ENCODE results near the gene RWDD3.

The RWDD3 gene

DNA sequence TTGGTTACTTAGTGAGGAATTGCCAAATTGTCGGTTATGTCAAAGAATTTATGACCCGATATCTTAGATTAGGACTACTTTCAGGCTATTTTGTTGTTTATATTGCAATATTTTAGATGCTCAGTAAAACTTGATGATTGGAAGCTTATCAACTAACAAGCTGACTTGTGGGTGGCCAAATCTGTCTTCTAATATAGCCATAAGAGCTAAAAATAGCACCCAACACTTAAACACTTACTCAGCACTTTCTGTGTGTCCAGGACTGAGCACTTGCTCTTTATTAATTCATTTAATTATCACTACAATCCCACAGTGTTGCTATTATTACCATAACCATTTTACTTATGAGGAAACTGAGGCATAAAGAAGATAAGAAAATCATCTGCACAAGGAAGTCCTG lies 50.4 kb downstream of the RWDD3 start:
- Mint-ChIP-seq H3K36me3 (ENCODE audit: low read depth) (no peaks in the 10 kb centered on the region), H3K9me3 (no peaks in the 10 kb centered on the region), H3K27ac (no peak overlapping the region), H3K4me1 (ENCODE audit: low read depth) (no peaks in the 10 kb centered on the region), H3K27me3 (ENCODE audit: low read depth) (no peaks in the 10 kb centered on the region), H3K4me3 (no peak overlapping the region)

GRCh38 chr1:95286479-95286878 lies 52.5 kb downstream of the RWDD3 start:
- no peaks in the 10 kb centered on the region for H3K4me1 Mint-ChIP-seq (ENCODE audit: low read depth)
- H3K9me3 Mint-ChIP-seq, result no peaks in the 10 kb centered on the region
- no peaks in the 10 kb centered on the region for H3K36me3 Mint-ChIP-seq (ENCODE audit: low read depth)
- no peaks in the 10 kb centered on the region for H3K27me3 Mint-ChIP-seq (ENCODE audit: low read depth)
- H3K4me3 Mint-ChIP-seq, result no peak overlapping the region
- no peak overlapping the region for H3K27ac Mint-ChIP-seq

GRCh38 chr1:95287081-95287480 lies 53.1 kb downstream of the RWDD3 start:
- H3K4me3 Mint-ChIP-seq, result no peak overlapping the region
- no peaks in the 10 kb centered on the region for H3K36me3 Mint-ChIP-seq (ENCODE audit: low read depth)
- no peaks in the 10 kb centered on the region for H3K9me3 Mint-ChIP-seq
- no peaks in the 10 kb centered on the region for H3K27me3 Mint-ChIP-seq (ENCODE audit: low read depth)
- no peak overlapping the region for H3K27ac Mint-ChIP-seq
- no peaks in the 10 kb centered on the region for H3K4me1 Mint-ChIP-seq (ENCODE audit: low read depth)

DNA sequence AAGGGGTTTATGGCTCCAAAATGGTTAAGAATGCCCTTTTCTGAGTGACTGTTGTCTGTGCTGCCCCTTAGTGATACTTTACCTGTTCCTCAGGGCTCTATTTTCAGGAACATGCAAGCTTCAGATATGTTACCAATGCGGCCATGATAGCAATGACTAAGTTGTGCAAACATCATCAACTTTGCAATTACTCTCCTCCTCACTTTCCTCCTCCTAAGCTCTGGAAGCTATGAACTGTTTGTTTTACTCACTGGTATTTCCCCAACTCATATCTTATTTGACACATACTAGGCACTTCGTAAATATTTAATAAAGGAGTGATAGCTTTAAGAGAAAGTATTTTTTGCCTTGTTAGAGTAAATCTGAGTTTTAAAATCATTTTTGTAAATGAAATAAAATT lies 53.8 kb downstream of the RWDD3 start:
- no peak overlapping the region for H3K4me3 Mint-ChIP-seq
- no peaks in the 10 kb centered on the region for H3K36me3 Mint-ChIP-seq (ENCODE audit: low read depth)
- H3K27ac Mint-ChIP-seq, result no peak overlapping the region
- H3K27me3 Mint-ChIP-seq (ENCODE audit: low read depth), result no peaks in the 10 kb centered on the region
- no peaks in the 10 kb centered on the region for H3K4me1 Mint-ChIP-seq (ENCODE audit: low read depth)
- H3K9me3 Mint-ChIP-seq, result no peaks in the 10 kb centered on the region
